Measurements from ENCODE around the gene TGM5.
"Not testable (repeated sequence)": the region's sequence is repeated elsewhere in the genome, so short reads cannot be mapped to it uniquely, and the experiment has no call there.

TGM5 gene

GRCh38 chr15:43208052-43209002, 58.4 kb downstream of the TGM5 start:
- no peaks in the 10 kb centered on the region for H3K36me3 ChIP-seq (ENCODE audit: control insufficient read depth, insufficient read depth, low read length)
- no peak overlapping the region for H3K27ac ChIP-seq (ENCODE audit: low read depth, low read length)
- H3K4me1 ChIP-seq (ENCODE audit: control insufficient read depth, insufficient read depth, low read length), result no peaks in the 10 kb centered on the region
- H3K9ac ChIP-seq (ENCODE audit: low read length), result no peak overlapping the region
- no peak overlapping the region for H3K4me3 ChIP-seq (ENCODE audit: low read length)
- no peaks in the 10 kb centered on the region for H3K27me3 ChIP-seq (ENCODE audit: control insufficient read depth, insufficient read depth, low read length)

- H3K9ac ChIP-seq (ENCODE audit: low read length), result no peak overlapping the region
- no peak overlapping the region for H3K4me3 ChIP-seq (ENCODE audit: low read length)
- no peaks in the 10 kb centered on the region for H3K4me1 ChIP-seq (ENCODE audit: control insufficient read depth, insufficient read depth, low read length)
- no peaks in the 10 kb centered on the region for H3K36me3 ChIP-seq (ENCODE audit: control insufficient read depth, insufficient read depth, low read length)
- H3K27ac ChIP-seq (ENCODE audit: low read depth, low read length), result no peak overlapping the region
- no peaks in the 10 kb centered on the region for H3K27me3 ChIP-seq (ENCODE audit: control insufficient read depth, insufficient read depth, low read length)
These were observed 59.7 kb downstream of the TGM5 start for GRCh38 chr15:43207024-43207423.

GRCh38 chr15:43206054-43206453, 60.7 kb downstream of the TGM5 start:
- no peaks in the 10 kb centered on the region for H3K27me3 ChIP-seq (ENCODE audit: control insufficient read depth, insufficient read depth, low read length)
- H3K9ac ChIP-seq (ENCODE audit: low read length), result no peak overlapping the region
- no peaks in the 10 kb centered on the region for H3K4me1 ChIP-seq (ENCODE audit: control insufficient read depth, insufficient read depth, low read length)
- no peak overlapping the region for H3K27ac ChIP-seq (ENCODE audit: low read depth, low read length)
- H3K4me3 ChIP-seq (ENCODE audit: low read length), result no peak overlapping the region
- H3K36me3 ChIP-seq (ENCODE audit: control insufficient read depth, insufficient read depth, low read length), result no peaks in the 10 kb centered on the region

GRCh38 chr15:43204016-43204901, 62.5 kb downstream of the TGM5 start:
- H3K4me3 ChIP-seq (ENCODE audit: low read length), result no peak overlapping the region
- no peaks in the 10 kb centered on the region for H3K4me1 ChIP-seq (ENCODE audit: control insufficient read depth, insufficient read depth, low read length)
- no peak overlapping the region for H3K9ac ChIP-seq (ENCODE audit: low read length)
- no peak overlapping the region for H3K27ac ChIP-seq (ENCODE audit: low read depth, low read length)
- no peaks in the 10 kb centered on the region for H3K27me3 ChIP-seq (ENCODE audit: control insufficient read depth, insufficient read depth, low read length)
- H3K36me3 ChIP-seq (ENCODE audit: control insufficient read depth, insufficient read depth, low read length), result no peaks in the 10 kb centered on the region

GRCh38 chr15:43199945-43200488, 66.7 kb downstream of the TGM5 start:
- Histone ChIP-seq H3K27ac (ENCODE audit: low read depth, low read length) (no peak overlapping the region), H3K4me1 (ENCODE audit: control insufficient read depth, insufficient read depth, low read length) (no peaks in the 10 kb centered on the region), H3K36me3 (ENCODE audit: control insufficient read depth, insufficient read depth, low read length) (peaks cover 11% of the 10 kb centered on the region), H3K27me3 (ENCODE audit: control insufficient read depth, insufficient read depth, low read length) (no peaks in the 10 kb centered on the region), H3K4me3 (ENCODE audit: low read length) (no peak overlapping the region), H3K9ac (ENCODE audit: low read length) (no peak overlapping the region)

- Histone ChIP-seq H3K27ac (ENCODE audit: low read depth, low read length) (no peak overlapping the region), H3K27me3 (ENCODE audit: control insufficient read depth, insufficient read depth, low read length) (no peaks in the 10 kb centered on the region)
These were observed 67.7 kb downstream of the TGM5 start for GRCh38 chr15:43198992-43199391.

GRCh38 chr15:43198556-43198955, 68.2 kb downstream of the TGM5 start:
- not testable (repeated sequence) for H3K9ac ChIP-seq (ENCODE audit: low read length); H3K4me3 ChIP-seq (ENCODE audit: low read length); H3K27me3 ChIP-seq (ENCODE audit: control insufficient read depth, insufficient read depth, low read length); H3K27ac ChIP-seq (ENCODE audit: low read depth, low read length); H3K4me1 ChIP-seq (ENCODE audit: control insufficient read depth, insufficient read depth, low read length)
- H3K36me3 ChIP-seq (ENCODE audit: control insufficient read depth, insufficient read depth, low read length), result peaks cover 14% of the 10 kb centered on the region

More at GRCh38 chr15:43198992-43199391, 67.7 kb downstream of the TGM5 start:
- Histone ChIP-seq H3K9ac (ENCODE audit: low read length) (no peak overlapping the region), H3K36me3 (ENCODE audit: control insufficient read depth, insufficient read depth, low read length) (peaks cover 14% of the 10 kb centered on the region), H3K4me3 (ENCODE audit: low read length) (no peak overlapping the region), H3K4me1 (ENCODE audit: control insufficient read depth, insufficient read depth, low read length) (no peaks in the 10 kb centered on the region)

- H3K4me3 ChIP-seq (ENCODE audit: low read length); H3K4me1 ChIP-seq (ENCODE audit: control insufficient read depth, insufficient read depth, low read length); H3K9ac ChIP-seq (ENCODE audit: low read length); H3K27me3 ChIP-seq (ENCODE audit: control insufficient read depth, insufficient read depth, low read length); H3K27ac ChIP-seq (ENCODE audit: low read depth, low read length): not testable (repeated sequence)
- peaks cover 16% of the 10 kb centered on the region for H3K36me3 ChIP-seq (ENCODE audit: control insufficient read depth, insufficient read depth, low read length)
These were observed 69.0 kb downstream of the TGM5 start for GRCh38 chr15:43197773-43198172.

GRCh38 chr15:43196760-43197548, 69.8 kb downstream of the TGM5 start:
- Histone ChIP-seq H3K27me3 (ENCODE audit: control insufficient read depth, insufficient read depth, low read length) (no peaks in the 10 kb centered on the region), H3K36me3 (ENCODE audit: control insufficient read depth, insufficient read depth, low read length) (peaks cover 22% of the 10 kb centered on the region), H3K4me1 (ENCODE audit: control insufficient read depth, insufficient read depth, low read length) (no peaks in the 10 kb centered on the region), H3K9ac (ENCODE audit: low read length) (no peak overlapping the region), H3K4me3 (ENCODE audit: low read length) (no peak overlapping the region), H3K27ac (ENCODE audit: low read depth, low read length) (no peak overlapping the region)

GRCh38 chr15:43194795-43195194, 71.9 kb downstream of the TGM5 start:
- Histone ChIP-seq H3K27ac (ENCODE audit: low read depth, low read length) (no peak overlapping the region), H3K36me3 (ENCODE audit: control insufficient read depth, insufficient read depth, low read length) (peaks cover 39% of the 10 kb centered on the region), H3K9ac (ENCODE audit: low read length) (no peak overlapping the region)

GRCh38 chr15:43193710-43194109, 73.0 kb downstream of the TGM5 start:
- no peak overlapping the region for H3K4me3 ChIP-seq (ENCODE audit: low read length)
- no peaks in the 10 kb centered on the region for H3K4me1 ChIP-seq (ENCODE audit: control insufficient read depth, insufficient read depth, low read length)
- no peaks in the 10 kb centered on the region for H3K27me3 ChIP-seq (ENCODE audit: control insufficient read depth, insufficient read depth, low read length)
- peaks cover 44% of the 10 kb centered on the region for H3K36me3 ChIP-seq (ENCODE audit: control insufficient read depth, insufficient read depth, low read length)
- no peak overlapping the region for H3K9ac ChIP-seq (ENCODE audit: low read length)
- no peak overlapping the region for H3K27ac ChIP-seq (ENCODE audit: low read depth, low read length)

More at GRCh38 chr15:43194795-43195194, 71.9 kb downstream of the TGM5 start:
- H3K4me1 ChIP-seq (ENCODE audit: control insufficient read depth, insufficient read depth, low read length), result no peaks in the 10 kb centered on the region
- H3K4me3 ChIP-seq (ENCODE audit: low read length), result no peak overlapping the region
- no peaks in the 10 kb centered on the region for H3K27me3 ChIP-seq (ENCODE audit: control insufficient read depth, insufficient read depth, low read length)

All from rectal smooth muscle tissue (tissue), 1 donor.